ENCODE measurements around the gene A2ML1.
"Not testable (repeated sequence)": the region's sequence is repeated elsewhere in the genome, so short reads cannot be mapped to it uniquely, and the experiment has no call there.

Gene A2ML1

DNA sequence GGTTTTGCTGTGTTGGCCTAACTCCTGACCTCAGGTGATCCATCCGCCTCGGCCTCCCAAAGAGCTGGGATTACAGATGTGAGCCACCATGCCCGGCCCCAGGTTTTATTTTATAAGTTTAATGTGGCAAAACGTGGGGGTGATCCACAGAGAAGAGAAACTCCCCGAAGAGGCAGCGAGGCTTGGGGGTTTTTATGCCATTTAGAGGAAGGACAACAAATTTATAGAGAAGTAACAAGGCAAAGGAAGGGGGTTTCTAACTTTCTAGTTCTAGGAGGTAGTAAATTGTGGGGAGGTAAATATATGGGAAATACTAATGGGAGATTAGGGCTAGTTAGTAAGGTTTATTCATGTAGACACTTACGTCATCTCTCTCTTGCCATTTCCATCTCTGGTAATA, 74.7 kb downstream of the A2ML1 start:
- Histone ChIP-seq H3K4me1 (ENCODE audit: insufficient read depth, poor library complexity, severe bottlenecking) (no peaks in the 10 kb centered on the region), H3K27me3 (ENCODE audit: insufficient read depth, poor library complexity, severe bottlenecking) (no peaks in the 10 kb centered on the region), H3K4me3 (ENCODE audit: severe bottlenecking) (no peak overlapping the region), H3K27ac (ENCODE audit: poor library complexity, severe bottlenecking) (no peak overlapping the region), H3K36me3 (ENCODE audit: low read depth) (no peaks in the 10 kb centered on the region), H3K9me3 (ENCODE audit: severe bottlenecking) (no peaks in the 10 kb centered on the region)
- no peak for TF ChIP-seq CTCF (IDR thresholded peaks at IDR 0.05; ENCODE audit: poor library complexity, severe bottlenecking)
- DNase-seq (ENCODE audit: low spot score) (no peak), ATAC-seq (ENCODE audit: low read depth) (no peak)

DNA sequence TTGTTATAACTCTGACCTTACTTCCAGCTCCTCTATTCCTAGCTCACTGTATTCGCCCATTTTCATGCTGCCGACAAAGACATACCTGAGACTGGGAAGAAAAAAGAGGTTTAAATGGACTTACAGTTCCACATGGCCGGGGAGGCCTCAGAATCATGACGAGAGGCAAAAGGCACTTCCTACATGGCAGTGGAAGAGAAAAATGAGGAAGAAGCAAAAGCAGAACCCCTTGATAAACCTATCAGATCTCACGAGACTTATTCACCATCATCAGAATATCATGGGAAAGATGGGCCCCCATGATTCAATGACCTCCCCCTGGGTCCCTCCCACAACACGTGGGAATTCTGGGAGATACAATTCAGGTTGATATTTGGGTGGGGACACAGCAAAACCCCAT, 77.4 kb downstream of the A2ML1 start:
- TF ChIP-seq CTCF (IDR thresholded peaks at IDR 0.05; ENCODE audit: poor library complexity, severe bottlenecking), result no peak
- Histone ChIP-seq H3K4me1 (ENCODE audit: insufficient read depth, poor library complexity, severe bottlenecking) (no peaks in the 10 kb centered on the region), H3K9me3 (ENCODE audit: severe bottlenecking) (no peaks in the 10 kb centered on the region), H3K27ac (ENCODE audit: poor library complexity, severe bottlenecking) (no peak overlapping the region), H3K4me3 (ENCODE audit: severe bottlenecking) (no peak overlapping the region), H3K27me3 (ENCODE audit: insufficient read depth, poor library complexity, severe bottlenecking) (no peaks in the 10 kb centered on the region), H3K36me3 (ENCODE audit: low read depth) (no peaks in the 10 kb centered on the region)
- DNase-seq (ENCODE audit: low spot score) (no peak), ATAC-seq (ENCODE audit: low read depth) (no peak)

- not testable (repeated sequence) for DNase-seq (ENCODE audit: low spot score); ATAC-seq (ENCODE audit: low read depth); H3K4me1 ChIP-seq (ENCODE audit: insufficient read depth, poor library complexity, severe bottlenecking); H3K27ac ChIP-seq (ENCODE audit: poor library complexity, severe bottlenecking); H3K9me3 ChIP-seq (ENCODE audit: severe bottlenecking); H3K36me3 ChIP-seq (ENCODE audit: low read depth); H3K27me3 ChIP-seq (ENCODE audit: insufficient read depth, poor library complexity, severe bottlenecking); H3K4me3 ChIP-seq (ENCODE audit: severe bottlenecking)
Observed at GRCh38 chr12:8902703-8903102, 80.3 kb downstream of the A2ML1 start.

DNA sequence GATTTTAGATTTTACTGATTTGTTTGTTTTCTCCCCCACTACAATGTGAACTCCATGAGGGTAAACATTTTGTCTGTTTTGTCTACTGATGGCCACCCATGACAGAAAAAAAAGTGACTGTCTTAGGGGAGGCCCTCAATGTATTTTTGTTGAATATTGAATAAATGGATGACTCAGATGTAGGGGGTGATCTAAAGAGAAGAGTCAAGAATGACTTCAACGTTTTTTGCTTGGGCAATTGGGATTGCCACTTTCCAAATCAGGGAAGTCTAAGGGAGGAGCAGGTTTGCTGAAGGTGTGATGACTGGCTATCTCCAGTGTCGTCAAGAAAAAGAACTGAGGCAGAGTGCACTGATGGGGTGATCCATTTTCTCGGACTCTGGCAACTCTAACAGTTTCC, 81.2 kb downstream of the A2ML1 start:
- ATAC-seq (ENCODE audit: low read depth), result no peak
- TF ChIP-seq CTCF (IDR thresholded peaks at IDR 0.05; ENCODE audit: poor library complexity, severe bottlenecking), result no peak
- Histone ChIP-seq H3K9me3 (ENCODE audit: severe bottlenecking) (no peaks in the 10 kb centered on the region), H3K27ac (ENCODE audit: poor library complexity, severe bottlenecking) (no peak overlapping the region), H3K27me3 (ENCODE audit: insufficient read depth, poor library complexity, severe bottlenecking) (no peaks in the 10 kb centered on the region), H3K4me3 (ENCODE audit: severe bottlenecking) (no peak overlapping the region), H3K36me3 (ENCODE audit: low read depth) (no peaks in the 10 kb centered on the region), H3K4me1 (ENCODE audit: insufficient read depth, poor library complexity, severe bottlenecking) (no peaks in the 10 kb centered on the region)
- no peak for DNase-seq (ENCODE audit: low spot score)

GRCh38 chr12:8904665-8905064, 82.2 kb downstream of the A2ML1 start:
- Histone ChIP-seq H3K27me3 (ENCODE audit: insufficient read depth, poor library complexity, severe bottlenecking) (no peaks in the 10 kb centered on the region), H3K4me1 (ENCODE audit: insufficient read depth, poor library complexity, severe bottlenecking) (no peaks in the 10 kb centered on the region), H3K36me3 (ENCODE audit: low read depth) (no peaks in the 10 kb centered on the region), H3K4me3 (ENCODE audit: severe bottlenecking) (no peak overlapping the region), H3K9me3 (ENCODE audit: severe bottlenecking) (no peaks in the 10 kb centered on the region), H3K27ac (ENCODE audit: poor library complexity, severe bottlenecking) (no peak overlapping the region)
- ATAC-seq (ENCODE audit: low read depth) (no peak), DNase-seq (ENCODE audit: low spot score) (no peak)
- TF ChIP-seq CTCF (IDR thresholded peaks at IDR 0.05; ENCODE audit: poor library complexity, severe bottlenecking), result no peak
